ENCODE results near the gene C11orf91.
"Not testable (repeated sequence)": the region's sequence is repeated elsewhere in the genome, so short reads cannot be mapped to it uniquely, and the experiment has no call there.

Gene C11orf91

GRCh38 chr11:33669598-33670249 is 30.9 kb downstream of the C11orf91 start:
- DNase-seq (ENCODE audit: low read depth) = no peak

GRCh38 chr11:33668951-33669596 is 31.6 kb downstream of the C11orf91 start:
- no peak for DNase-seq (ENCODE audit: low read depth)

DNA sequence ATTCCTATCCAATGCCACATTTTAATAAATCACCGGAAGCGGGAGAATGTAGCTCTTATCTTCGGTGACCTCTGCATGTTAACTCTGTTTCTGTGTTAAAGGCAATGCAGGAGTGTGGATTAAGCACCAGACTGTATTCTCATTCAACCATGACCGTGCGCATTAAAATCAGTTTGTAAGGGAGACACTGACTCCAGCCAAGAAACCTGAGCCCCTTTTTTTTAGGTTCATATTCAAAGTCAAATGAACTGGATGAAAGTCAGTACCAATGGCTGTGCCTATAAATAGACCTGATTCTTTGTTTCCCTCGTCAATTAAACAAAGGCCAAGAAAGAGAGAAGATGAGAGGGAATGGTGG is 32.2 kb downstream of the C11orf91 start:
- DNase-seq (ENCODE audit: low read depth) = no peak

- no peak for DNase-seq (ENCODE audit: low read depth)
Observed at GRCh38 chr11:33667819-33668467, 32.7 kb downstream of the C11orf91 start.

DNA sequence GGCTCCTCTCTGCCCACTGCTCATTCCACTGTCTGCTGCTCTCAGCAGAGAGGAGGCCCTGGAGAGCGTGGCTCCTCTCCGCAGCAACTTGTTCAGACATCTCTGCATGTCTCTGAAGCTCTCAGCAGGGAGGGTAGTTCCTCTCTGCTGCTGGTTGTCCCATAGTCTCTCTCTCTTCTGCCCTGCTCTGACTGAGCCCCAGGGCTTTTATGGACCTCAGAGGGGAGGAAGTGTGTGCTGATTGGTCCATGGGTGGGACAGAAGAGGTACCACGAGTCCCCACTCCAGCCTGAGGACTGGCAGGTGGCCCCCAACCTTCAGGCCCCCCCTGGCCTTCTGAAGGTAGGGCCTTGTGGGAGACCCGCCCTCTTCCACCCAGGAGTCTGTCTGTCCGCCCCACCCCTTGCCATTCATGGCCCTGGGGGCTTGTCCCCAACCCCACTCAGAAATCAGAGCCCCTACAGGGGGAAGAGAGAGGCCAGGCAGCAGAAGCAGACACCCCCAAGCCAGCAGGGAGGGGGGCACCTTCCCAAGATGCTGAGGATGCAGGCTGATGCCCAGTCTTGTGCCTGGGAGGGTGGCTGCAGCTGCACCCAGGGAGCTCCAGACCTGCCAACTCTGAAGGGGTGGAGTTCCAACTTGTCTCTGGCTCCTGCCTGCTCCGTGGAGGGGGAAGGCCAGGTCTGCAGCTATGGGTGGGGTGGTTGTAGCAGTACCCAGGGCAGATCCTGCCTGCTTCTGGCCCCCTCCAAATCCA is 35.1 kb downstream of the C11orf91 start:
- DNase-seq (ENCODE audit: low read depth) = no peak

DNA sequence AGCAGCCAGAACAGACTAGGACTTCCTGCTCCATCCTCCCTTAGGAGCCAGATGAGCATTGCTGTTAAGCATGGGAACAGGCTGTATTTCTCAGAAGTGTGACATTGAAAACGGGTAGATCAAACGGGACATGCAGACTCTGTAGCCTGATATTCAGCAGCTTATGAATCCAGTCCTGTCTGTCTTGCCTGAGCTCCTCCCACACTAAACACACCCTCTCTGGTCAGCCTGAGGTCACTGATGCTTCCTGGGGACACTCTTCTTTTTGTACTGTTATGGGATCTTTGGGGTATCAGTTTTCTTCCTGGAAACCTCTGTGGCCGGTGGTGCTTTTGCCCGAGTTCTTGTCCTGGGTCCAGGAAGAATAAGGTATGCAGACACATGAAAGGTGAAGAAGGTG is 35.8 kb downstream of the C11orf91 start:
- no peak for DNase-seq (ENCODE audit: low read depth)

- no peak for DNase-seq (ENCODE audit: low read depth)
Observed at GRCh38 chr11:33664166-33664565, 36.5 kb downstream of the C11orf91 start.

GRCh38 chr11:33663121-33663520 is 37.5 kb downstream of the C11orf91 start:
- no peak for DNase-seq (ENCODE audit: low read depth)

DNA sequence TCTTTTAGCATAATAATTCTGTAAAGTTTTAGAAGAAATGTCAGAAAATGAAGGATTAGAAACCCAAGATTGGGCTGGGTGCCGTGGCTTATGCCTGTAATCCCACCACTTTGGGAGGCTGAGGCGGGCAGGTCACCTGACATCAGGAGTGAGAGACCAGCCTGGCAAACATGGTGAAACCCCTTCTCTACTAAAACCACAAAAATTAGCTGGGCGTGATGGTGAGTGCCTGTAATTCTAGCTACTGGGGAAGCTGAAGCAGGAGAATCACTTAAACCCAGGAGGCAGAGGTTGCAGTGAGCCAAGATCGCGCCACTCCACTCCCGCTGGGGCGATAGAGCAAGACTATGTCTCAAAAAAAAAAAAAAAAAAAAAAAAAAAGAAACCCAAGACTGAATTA is 39.1 kb downstream of the C11orf91 start:
- not testable (repeated sequence) for DNase-seq (ENCODE audit: low read depth)

DNA sequence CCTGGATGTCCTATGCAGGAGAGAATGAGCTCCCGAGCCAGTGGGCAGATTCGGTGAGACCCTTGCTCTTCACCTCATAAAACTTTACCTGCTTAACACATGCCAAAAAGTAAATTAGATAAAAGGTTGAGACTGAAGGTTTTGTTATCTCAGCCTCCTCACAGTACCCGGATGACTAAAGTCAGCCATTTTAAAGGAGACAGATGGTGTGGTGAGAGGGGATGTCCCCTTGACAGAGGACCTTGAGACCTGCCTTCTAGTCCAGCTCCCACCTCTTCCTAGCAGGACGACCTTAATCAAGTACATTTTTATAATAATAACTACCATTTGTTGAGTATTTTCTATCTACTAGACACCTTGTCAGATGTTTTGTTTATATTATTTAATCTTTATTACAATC is 39.7 kb downstream of the C11orf91 start:
- DNase-seq (ENCODE audit: low read depth) = no peak

GRCh38 chr11:33659370-33660139 is 41.1 kb downstream of the C11orf91 start:
- no peak for DNase-seq (ENCODE audit: low read depth)

GRCh38 chr11:33658195-33658900 is 42.3 kb downstream of the C11orf91 start:
- DNase-seq (ENCODE audit: low read depth) = no peak

GRCh38 chr11:33657757-33658156 is 42.9 kb downstream of the C11orf91 start:
- DNase-seq (ENCODE audit: low read depth) = no peak

- DNase-seq (ENCODE audit: low read depth) = no peak
Observed at GRCh38 chr11:33656768-33657167, 43.9 kb downstream of the C11orf91 start.

GRCh38 chr11:33655842-33656600 is 44.6 kb downstream of the C11orf91 start:
- DNase-seq (ENCODE audit: low read depth) = no peak

DNA sequence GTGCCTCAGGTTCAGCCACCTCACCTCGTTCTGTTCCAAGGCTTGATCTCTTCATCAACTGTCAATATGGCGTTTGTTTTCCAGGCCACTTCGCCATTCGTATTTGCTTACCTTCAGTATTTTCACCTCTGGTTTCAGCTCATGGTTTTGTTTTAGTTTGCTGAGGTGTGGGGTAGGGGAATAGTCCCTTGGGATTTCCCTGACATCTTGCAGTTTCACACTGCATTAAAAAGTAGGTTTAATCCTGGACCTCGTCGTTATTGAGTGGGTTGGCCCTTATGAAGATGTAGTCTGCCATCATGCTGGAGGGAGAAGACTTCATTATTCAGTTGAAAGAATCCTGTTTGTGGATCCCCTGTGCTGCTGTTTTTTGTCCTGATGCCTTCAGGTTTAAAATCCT is 46.0 kb downstream of the C11orf91 start:
- no peak for DNase-seq (ENCODE audit: low read depth)

DNA sequence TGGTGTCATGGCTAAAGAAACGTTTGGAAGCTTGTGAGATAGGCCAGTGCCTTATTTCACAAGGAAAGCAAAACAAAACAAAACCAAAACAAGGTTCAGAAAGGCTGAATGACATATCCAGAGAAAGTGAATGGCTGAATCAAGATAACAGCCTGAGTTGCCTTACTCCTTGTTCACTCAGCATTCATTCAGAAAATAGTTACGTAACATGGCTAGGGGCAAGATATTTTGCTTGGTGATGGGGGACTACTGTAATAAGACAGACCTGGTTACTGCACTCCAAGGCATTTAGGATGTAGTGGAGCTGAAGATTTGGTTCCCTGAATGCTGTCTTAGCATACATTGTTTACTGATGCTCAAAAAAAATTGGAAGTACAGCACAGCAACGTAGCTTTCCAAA is 47.7 kb downstream of the C11orf91 start:
- no peak for DNase-seq (ENCODE audit: low read depth)

- DNase-seq (ENCODE audit: low read depth) = no peak
Observed at GRCh38 chr11:33652431-33652830, 48.2 kb downstream of the C11orf91 start.

GRCh38 chr11:33651990-33652389 is 48.6 kb downstream of the C11orf91 start:
- no peak for DNase-seq (ENCODE audit: low read depth)

DNA sequence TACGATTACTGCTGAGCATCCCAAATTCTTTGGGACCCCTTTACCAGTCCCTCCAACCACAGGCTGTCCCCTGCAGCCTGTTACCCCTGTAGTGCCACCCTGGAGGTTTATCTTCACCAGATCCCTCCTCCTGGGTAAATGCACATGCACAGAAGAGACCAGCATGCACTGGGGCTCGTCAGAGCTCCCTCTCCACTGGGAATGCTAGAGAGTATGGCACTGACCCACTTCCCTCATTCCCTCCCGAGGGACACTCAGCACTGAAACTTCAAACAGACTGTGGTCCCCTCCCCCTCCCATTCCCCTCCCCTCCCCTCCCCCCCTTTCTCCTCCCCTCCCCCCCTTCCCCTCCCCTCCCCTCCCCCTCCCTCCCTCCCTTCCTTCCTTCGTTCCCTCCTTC is 49.1 kb downstream of the C11orf91 start:
- no peak for DNase-seq (ENCODE audit: low read depth)

GRCh38 chr11:33649944-33650343 is 50.7 kb downstream of the C11orf91 start:
- no peak for DNase-seq (ENCODE audit: low read depth)
